OCI-LY1 (cell line): ENCODE measurements around the gene CCDC85A.

Experiments
- EZH2 ChIP-seq: fragments of 200-600 bp; sonication (generic), shearing (Covaris generic); IDR thresholded peaks from 2 replicates; pipeline ENCODE4 v1.8.0; 2017; ENCODE audit warnings: borderline replicate concordance, mixed run types, mild to moderate bottlenecking, antibody characterized with exemption, low read length, moderate library complexity, mixed read lengths
- TF ChIP-seq, protein P1 (sequence below): fragments of 200-600 bp; sonication (generic), shearing (Covaris generic); IDR thresholded peaks from 2 replicates; pipeline ENCODE4 v1.5.1; 2017; ENCODE audit warnings: mild to moderate bottlenecking, antibody characterized with exemption, low read length, moderate library complexity, mixed read lengths

DNA sequence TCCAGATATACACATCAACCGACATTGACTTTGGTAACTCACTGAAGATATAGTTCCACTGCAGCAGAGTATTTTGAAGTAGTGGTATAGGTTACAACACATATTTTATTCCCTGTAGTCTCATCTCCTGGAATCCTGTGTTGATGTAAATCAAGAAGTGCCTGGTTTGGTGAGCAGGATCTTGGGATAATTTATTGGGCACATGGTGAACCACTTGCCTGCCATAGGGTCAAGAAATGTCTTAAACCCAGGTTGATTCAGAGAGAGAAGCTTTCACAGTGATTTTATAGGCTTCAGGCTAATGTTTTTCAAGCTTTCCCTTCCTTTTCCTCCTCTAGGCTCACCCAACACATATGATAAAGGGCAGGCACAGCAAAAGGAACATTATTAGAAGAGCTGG lies 24.6 kb downstream of the CCDC85A start:
- TF ChIP-seq, protein P1, sequence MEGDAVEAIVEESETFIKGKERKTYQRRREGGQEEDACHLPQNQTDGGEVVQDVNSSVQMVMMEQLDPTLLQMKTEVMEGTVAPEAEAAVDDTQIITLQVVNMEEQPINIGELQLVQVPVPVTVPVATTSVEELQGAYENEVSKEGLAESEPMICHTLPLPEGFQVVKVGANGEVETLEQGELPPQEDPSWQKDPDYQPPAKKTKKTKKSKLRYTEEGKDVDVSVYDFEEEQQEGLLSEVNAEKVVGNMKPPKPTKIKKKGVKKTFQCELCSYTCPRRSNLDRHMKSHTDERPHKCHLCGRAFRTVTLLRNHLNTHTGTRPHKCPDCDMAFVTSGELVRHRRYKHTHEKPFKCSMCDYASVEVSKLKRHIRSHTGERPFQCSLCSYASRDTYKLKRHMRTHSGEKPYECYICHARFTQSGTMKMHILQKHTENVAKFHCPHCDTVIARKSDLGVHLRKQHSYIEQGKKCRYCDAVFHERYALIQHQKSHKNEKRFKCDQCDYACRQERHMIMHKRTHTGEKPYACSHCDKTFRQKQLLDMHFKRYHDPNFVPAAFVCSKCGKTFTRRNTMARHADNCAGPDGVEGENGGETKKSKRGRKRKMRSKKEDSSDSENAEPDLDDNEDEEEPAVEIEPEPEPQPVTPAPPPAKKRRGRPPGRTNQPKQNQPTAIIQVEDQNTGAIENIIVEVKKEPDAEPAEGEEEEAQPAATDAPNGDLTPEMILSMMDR: no peak
- no peak for TF ChIP-seq EZH2
